GM21526 (cell line): ENCODE measurements around the gene CEBPG.

Source experiments
- ATAC-seq: cut with Tn5 transposase; IDR thresholded peaks from one replicate; pipeline ENCODE4 v1.9.1; 2021; ENCODE audit warnings: moderate library complexity; ENCODE audit not compliant: unreplicated experiment, low FRiP score

Gene CEBPG

DNA sequence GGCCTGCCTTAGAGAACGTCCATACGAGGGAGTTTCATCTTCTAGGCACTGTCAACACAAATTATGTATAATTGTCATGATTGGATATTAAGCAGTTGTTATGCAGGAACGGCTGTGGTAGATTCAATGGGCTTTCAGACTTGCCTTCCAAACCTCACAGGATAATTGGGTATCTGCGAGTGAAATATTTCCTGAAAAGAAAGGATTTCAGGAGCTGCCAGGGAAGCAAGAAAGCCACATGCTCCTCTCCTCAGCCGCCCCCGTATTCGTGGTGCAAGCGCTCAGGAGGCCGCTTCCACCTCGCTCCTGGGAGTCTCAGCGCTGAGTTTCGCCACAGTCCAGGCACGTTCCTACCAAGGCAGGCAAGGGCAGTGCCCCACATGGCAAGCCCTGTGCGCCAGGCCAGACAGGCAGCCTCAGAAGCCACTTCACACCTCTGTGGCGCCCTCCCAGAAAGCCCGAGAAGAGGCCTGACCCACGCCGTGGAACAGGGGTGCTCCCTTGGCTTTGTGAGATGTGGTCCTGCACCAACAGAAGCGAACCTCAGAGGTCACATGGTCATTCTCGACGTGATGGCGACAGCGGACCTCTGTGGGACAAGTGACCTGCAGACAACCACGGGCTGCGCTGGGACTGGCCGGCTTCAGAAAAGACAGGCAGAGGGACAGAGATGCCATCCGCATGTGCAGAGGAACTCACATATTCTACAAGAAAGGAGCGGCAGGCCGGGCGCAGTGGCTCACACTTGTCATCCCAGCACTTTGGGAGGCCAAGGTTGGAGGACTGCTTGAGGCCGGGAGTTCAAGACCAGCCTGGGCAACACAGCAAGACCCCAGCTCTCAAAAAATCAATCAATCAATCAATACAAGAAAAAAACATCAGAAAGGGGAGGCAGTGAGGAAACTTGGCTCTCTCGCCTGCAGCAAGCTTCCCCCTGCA is 41.4 kb downstream of the CEBPG start:
- ATAC-seq: no peak

- no peak for ATAC-seq
Observed at GRCh38 chr19:33416307-33417215, 43.1 kb downstream of the CEBPG start.

- no peak for ATAC-seq
Observed at GRCh38 chr19:33417751-33418150, 44.2 kb downstream of the CEBPG start.

DNA sequence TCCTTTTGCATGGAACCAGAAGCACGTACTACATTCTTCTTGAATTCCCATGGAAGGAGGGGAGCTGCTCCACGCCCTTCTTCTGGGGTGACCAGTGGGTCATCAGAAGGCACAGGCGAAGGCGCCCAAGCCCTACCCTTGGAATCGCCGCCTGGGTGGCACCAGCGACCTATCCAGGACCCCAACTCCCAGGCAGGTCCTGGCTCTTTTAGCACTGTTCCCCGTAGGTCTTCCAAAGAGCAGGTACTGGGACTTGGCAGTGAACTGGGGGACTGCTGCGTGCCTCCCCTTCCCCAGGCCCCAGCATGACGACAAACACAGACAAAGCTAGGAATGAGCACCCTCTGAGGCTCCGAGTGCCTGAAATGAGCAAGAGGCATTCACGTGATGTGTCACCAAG is 45.0 kb downstream of the CEBPG start:
- ATAC-seq: no peak

DNA sequence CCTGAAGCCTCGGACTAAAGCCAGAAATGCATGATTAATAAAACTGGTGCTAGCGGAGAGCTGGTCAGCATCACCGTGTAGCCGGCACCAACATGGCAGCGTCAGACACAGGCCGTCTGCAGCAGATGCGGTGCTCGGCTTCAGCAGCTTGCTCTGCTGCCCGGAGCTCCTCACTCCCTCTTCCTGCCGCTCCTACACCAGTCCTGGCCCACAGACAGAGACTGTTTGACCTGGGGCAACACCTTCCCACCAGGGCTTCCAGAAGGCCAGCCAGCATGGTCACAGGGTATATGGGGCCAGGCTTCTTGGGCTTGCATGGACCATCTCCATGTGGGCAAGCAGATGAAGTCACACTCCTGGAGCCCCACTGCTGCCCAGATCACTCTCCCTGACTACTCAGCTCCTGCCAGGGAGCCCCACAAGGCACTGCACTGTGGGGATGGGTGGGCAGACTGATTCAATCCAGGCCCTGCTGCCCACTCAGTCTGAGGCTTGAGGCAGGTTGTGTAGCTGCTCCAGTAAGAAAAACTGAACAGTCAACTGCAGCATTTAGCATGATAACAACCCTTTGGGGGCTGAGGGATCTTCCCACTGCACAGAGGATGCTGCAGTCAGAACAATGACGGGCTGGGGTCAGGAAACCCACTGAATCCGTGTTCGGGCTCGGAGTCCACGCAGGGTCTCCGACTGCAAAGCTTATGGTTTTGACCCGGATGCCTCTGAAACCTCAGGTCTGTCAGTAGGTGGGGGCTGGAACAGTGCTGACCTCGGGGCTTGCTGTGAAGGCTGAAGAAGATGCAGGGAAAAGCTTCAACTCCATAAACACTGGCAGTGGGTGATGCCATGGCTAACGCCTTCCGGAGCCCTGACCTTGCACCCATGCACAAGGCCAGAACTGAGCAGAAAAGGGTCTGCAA is 45.6 kb downstream of the CEBPG start:
- no peak for ATAC-seq

DNA sequence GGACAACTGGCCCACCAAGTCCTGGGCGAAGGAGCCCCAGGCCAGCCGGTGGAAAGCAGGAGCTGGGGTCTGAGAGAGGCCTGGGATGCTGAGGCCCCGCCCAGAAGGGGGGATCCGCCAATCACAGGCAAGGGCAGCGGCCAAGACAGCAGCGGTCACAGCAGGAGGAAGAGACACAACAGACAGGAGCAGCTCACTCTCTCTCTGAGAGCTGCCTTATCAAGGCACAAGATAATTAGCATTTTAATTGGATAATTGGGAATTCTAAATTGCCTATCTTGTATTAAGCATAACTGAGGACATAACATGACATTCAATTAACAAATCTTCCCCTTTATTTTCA is 46.2 kb downstream of the CEBPG start:
- ATAC-seq: no peak

DNA sequence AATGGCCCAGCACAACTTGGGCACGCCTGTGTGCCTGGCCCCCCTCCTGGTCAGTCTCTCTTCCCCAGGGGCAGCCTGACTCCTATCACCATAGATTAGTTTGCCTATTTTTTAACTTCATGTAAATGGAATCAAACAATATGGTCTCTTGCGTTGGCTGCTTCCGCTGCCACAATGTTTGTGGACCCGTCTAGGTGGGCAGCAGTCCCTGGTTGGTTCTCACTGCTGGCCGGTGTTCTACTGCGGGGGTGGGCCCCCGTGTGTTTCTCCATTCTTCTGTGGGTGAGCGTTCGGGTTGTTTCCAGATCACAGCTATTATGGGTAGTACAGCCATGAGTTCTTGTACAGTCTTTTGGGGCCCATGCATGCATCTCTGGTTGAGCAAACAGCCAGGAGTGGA is 47.3 kb downstream of the CEBPG start:
- ATAC-seq: no peak

DNA sequence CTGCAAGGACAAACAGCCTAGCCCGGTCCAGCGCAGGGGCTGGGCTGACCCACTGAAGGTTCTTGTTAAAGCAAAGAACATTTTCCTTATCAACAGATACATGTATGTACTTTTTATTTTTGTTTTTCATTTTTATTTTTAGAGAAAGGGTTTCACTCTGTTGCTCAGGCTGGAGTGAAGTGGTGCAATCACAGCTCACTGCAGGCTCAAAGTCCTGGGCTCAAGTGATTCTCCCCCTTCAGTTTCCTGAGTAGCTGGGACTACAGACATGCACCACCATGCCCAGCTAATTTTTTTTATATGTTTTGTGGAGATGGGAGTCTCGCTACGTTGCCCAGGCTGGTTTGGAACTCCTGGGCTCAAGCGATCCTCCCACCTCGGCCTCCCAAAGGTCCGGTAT is 47.9 kb downstream of the CEBPG start:
- ATAC-seq: no peak

DNA sequence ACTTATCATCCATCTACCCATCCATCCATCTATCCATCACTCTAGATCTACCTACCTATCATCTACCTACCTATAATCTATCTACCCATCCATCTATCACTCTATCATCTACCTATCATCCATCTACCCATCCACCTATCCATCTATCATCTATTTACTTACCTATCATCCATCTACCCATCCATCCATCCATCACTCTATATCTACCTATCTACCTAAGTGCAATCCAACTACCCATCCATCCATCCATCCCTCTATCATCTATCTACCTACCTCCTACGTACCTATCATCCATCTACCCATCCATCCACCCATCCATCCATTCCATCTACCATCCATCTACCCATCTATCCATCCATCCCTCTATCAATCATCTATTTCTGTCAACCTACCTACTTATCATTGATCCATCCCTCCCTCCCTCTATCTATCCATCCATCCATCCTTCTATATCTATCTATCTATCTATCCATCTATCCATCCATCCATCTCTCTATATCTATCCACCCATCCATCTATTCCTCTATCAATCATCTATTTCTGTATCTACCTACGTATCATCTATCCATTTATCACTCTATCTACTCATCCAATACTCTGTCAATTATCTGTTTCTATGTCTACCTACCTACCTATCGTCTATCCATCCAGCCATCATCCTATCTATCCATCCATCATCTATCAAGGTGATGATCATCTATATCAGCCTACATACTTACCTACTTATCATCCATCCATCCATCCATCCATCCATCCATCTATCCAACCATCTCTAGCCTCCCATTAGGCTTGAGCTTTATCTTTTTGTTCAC is 49.1 kb downstream of the CEBPG start:
- ATAC-seq: no peak

DNA sequence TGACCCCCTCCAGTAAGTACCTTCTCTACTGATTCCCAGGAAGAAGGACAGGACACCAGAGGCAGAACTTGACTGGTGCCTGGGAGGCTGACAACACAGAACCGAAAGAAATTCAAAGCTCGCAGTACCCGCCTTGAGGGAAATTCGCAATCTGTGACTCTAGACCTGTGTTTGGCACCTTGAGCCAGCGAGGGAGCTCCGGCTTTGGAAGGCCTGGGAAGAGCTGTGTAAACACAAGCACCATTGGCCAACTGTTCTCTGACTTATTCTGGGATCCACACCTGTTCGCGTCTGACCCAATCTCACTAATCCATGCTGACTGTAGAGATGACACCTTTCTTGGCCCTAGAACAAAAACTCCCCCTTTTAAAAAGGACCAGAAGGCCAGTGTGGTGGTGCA is 50.7 kb downstream of the CEBPG start:
- ATAC-seq: no peak

DNA sequence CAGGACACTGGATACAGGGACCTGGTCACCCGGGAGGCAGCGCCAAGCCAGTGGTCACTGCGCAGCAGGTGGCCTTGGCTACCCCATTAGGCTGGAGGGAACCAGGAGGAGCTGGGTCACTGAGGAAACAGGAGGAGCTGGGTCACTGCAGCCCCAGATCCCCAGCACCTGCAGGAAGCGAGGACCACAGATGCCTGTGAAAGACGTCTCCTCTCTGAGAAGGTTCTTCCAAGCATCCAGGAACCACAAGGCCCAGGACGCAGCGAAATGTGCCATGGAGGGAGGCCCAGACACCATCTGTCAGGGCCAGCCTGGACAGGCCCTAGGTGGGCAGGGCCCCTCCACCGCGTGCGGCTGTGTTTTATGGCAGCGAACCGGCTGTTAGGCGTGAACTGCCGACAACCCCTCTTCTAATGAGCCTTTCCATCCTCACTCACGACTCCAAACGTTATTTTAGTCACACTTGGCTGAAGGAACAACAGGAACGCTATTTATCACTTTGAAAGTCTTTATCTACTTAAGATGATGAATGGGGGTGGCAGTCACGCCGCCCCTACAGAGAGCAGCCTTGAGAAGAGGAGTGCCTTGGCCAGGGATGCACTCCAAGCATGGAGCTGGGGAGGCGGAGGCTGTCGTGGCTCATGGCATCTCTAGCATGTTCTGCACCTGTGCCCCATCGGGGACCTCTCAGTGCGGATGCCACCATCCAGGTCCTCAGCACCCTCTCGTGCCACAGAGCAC is 53.3 kb downstream of the CEBPG start:
- no peak for ATAC-seq

GRCh38 chr19:33427801-33428626 is 54.5 kb downstream of the CEBPG start:
- ATAC-seq: no peak

DNA sequence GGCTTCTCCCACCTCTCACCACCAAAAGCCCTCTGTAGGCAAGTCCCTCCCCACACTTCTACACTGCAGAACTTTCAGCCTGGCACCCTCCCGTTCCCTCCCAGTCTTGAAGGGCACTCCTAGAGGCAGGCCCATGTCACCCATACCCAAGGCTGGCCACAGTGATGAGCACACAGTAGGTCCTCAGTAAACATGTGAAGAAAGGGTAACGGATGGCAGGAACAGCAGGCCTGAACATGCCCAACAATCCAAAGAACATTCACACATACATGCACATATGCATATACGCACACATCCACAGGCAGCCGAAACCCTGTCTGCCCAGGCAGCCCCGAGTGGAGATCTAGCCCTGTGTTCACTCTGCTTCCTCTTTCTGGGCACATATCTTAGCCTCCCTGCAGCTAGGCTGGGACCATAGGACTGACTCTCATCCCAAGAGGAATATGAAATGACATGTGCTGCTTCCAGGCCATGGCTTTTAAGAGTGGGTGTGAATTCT is 55.2 kb downstream of the CEBPG start:
- no peak for ATAC-seq

DNA sequence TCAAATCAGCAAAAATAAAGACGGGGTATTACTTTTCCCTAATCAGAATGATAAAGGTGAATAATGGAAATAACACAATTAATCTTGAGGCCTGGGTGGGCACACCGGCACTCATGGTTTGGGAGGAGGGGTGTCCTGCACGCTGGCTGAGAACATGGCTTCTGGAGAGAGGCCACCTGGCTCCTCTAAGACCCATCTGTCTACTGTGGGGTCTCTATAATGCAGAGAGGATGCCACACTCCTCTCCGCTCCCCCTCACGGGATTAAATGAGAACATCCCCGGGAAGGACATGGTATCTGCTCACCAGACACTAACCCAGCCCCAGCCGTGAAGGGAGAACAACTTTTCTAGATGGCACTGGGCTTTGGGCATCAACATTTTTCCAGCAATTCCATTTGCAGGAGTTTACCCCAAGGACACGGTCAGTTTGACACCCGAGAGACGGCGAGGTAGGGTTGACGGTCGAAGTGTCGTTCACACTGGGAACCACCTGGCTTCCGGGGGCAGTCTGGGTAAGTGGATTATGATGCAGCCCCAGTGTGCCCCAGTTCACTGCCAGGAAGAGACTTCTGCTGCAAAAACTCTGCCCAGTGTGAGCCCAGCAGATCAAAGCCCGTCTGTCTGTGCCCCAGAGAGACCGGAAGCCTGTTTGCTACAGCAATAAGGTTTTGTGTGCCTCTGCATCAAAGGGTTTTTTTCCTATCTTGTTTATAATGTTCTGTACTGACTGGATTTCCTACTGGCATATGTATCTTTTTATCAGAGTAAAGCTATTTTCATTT is 56.6 kb downstream of the CEBPG start:
- no peak for ATAC-seq

- ATAC-seq: no peak
Observed at GRCh38 chr19:33430674-33431277, 57.3 kb downstream of the CEBPG start.

GRCh38 chr19:33432015-33432414 is 58.5 kb downstream of the CEBPG start:
- no peak for ATAC-seq
